Neural progenitor cell (in vitro differentiated cells): ENCODE results near the gene B9D1.

ENCODE experiments used
- CTCF ChIP-seq: fragments of 200-600 bp; sonication (generic); IDR thresholded peaks from 2 replicates; pipeline ENCODE4 v1.5.1; 2017; ENCODE audit warnings: antibody characterized with exemption, mild to moderate bottlenecking
- EZH2phosphoT487 ChIP-seq: fragments of 200-600 bp; sonication (generic); IDR thresholded peaks from 2 replicates; pipeline ENCODE4 v1.6.1; 2017; ENCODE audit warnings: antibody characterized with exemption

GRCh38 chr17:19317359-19318095 is 45.0 kb downstream of the B9D1 start:
- TF ChIP-seq CTCF (peak; percentile 46), EZH2phosphoT487 (no peak)
